HG03196 (cell line): ENCODE data around the gene IQCN.
"Not testable (repeated sequence)": the region's sequence is repeated elsewhere in the genome, so short reads cannot be mapped to it uniquely, and the experiment has no call there.

Experiments
- ATAC-seq: cut with Tn5 transposase; IDR thresholded peaks from one replicate; pipeline ENCODE4 v1.9.1; 2021; ENCODE audit not compliant: unreplicated experiment

Gene IQCN

GRCh38 chr19:18218600-18218999 lies 55.7 kb downstream of the IQCN start:
- ATAC-seq: no peak

- ATAC-seq: no peak
Observed at GRCh38 chr19:18218159-18218558, 56.1 kb downstream of the IQCN start.

- ATAC-seq: no peak
Observed at GRCh38 chr19:18216789-18217188, 57.5 kb downstream of the IQCN start.

GRCh38 chr19:18214779-18215433 lies 59.3 kb downstream of the IQCN start:
- ATAC-seq: no peak

- ATAC-seq: no peak
Observed at GRCh38 chr19:18211683-18212082, 62.6 kb downstream of the IQCN start.

GRCh38 chr19:18209912-18210311 lies 64.3 kb downstream of the IQCN start:
- not testable (repeated sequence) for ATAC-seq

- ATAC-seq: no peak
Observed at GRCh38 chr19:18208098-18208951, 65.9 kb downstream of the IQCN start.
